Activated T-helper 1 cell treated with anti-CD3 and anti-CD28 coated beads, Interleukin-12 subunit alpha, Interleukin-12 subunit beta, Interleukin-2, Interleukin-4 antibody, amounts not matched to agents 30 ng/mL and 10 ng/mL and 1 ng/mL, durations not matched to agents 14 hours and 24 hours and 36 hours (primary cell): Measurements from ENCODE around the gene JPH2. TPM values are rescaled to one million over a fixed set of nuclear protein-coding genes. Genes with fewer than 3 reads are reported as not detected.
"Not testable (repeated sequence)": the region's sequence is repeated elsewhere in the genome, so short reads cannot be mapped to it uniquely, and the experiment has no call there.

Source experiments
- DNase-seq: peaks from one replicate; pipeline ENCODE4 v3.0.0; 2021; ENCODE audit warnings: low spot score
- H3K27ac Mint-ChIP-seq: one replicate; pipeline ENCODE4 v1.8.0; 2021; ENCODE audit warnings: mild to moderate bottlenecking, mixed read lengths
- H3K27me3 Mint-ChIP-seq: one replicate; pipeline ENCODE4 v1.8.0; 2022; ENCODE audit warnings: mild to moderate bottlenecking, moderate library complexity, mixed read lengths; ENCODE audit not compliant: insufficient read depth
- H3K36me3 Mint-ChIP-seq: one replicate; pipeline ENCODE4 v1.8.0; 2021; ENCODE audit warnings: low read depth, mixed read lengths
- H3K4me1 Mint-ChIP-seq: one replicate; pipeline ENCODE4 v1.8.0; 2021; ENCODE audit warnings: low read depth, mixed read lengths
- H3K4me3 Mint-ChIP-seq: one replicate; pipeline ENCODE4 v1.8.0; 2021; ENCODE audit warnings: mild to moderate bottlenecking, moderate library complexity, mixed read lengths
- H3K9me3 Mint-ChIP-seq: one replicate; pipeline ENCODE4 v1.8.0; 2021; ENCODE audit warnings: mixed read lengths
- intact Hi-C: fragments of 100-400 bp; cut with micrococcal nuclease; formaldehyde crosslinking; loops from one replicate; pipeline ENCODE4 v1.15.1; 2024
- total RNA-seq: library from RNA; stranded (reverse); gene quantifications from 2 replicates; pipeline ENCODE4 v1.2.3, GENCODE V29; 2022

Gene JPH2
- total RNA-seq, 1 donor from 2014 or later: not detected

GRCh38 chr20:44135417-44136204 is 51.4 kb downstream of the JPH2 start:
- no peak for DNase-seq
- Mint-ChIP-seq H3K4me1 (no peaks in the 10 kb centered on the region), H3K4me3 (no peak overlapping the region), H3K36me3 (no peaks in the 10 kb centered on the region), H3K27me3 (peaks cover 19% of the 10 kb centered on the region), H3K9me3 (no peaks in the 10 kb centered on the region), H3K27ac (peak overlapping the region; percentile 16)
- intact Hi-C loops: no loop called here

GRCh38 chr20:44135012-44135412 is 52.0 kb downstream of the JPH2 start:
- H3K4me1 Mint-ChIP-seq: no peaks in the 10 kb centered on the region
- no peaks in the 10 kb centered on the region for H3K36me3 Mint-ChIP-seq
- no peak for DNase-seq
- H3K9me3 Mint-ChIP-seq: no peaks in the 10 kb centered on the region
- intact Hi-C loops: no loop called here
- no peak overlapping the region for H3K27ac Mint-ChIP-seq
- H3K4me3 Mint-ChIP-seq: no peak overlapping the region
- H3K27me3 Mint-ChIP-seq: peaks cover 17% of the 10 kb centered on the region

GRCh38 chr20:44133424-44133823 is 53.6 kb downstream of the JPH2 start:
- no peak for DNase-seq
- intact Hi-C loops: no loop called here
- Mint-ChIP-seq H3K4me1 (no peaks in the 10 kb centered on the region), H3K27me3 (peaks cover 10% of the 10 kb centered on the region), H3K9me3 (no peaks in the 10 kb centered on the region), H3K27ac (no peak overlapping the region), H3K4me3 (no peak overlapping the region), H3K36me3 (no peaks in the 10 kb centered on the region)

GRCh38 chr20:44131704-44132103 is 55.3 kb downstream of the JPH2 start:
- DNase-seq: no peak
- no peaks in the 10 kb centered on the region for H3K4me1 Mint-ChIP-seq
- peaks cover 2% of the 10 kb centered on the region for H3K27me3 Mint-ChIP-seq
- no peaks in the 10 kb centered on the region for H3K36me3 Mint-ChIP-seq
- no peak overlapping the region for H3K27ac Mint-ChIP-seq
- H3K4me3 Mint-ChIP-seq: no peak overlapping the region
- intact Hi-C loops: no loop called here
- H3K9me3 Mint-ChIP-seq: no peaks in the 10 kb centered on the region

- Mint-ChIP-seq H3K36me3 (no peaks in the 10 kb centered on the region), H3K27ac (no peak overlapping the region), H3K4me3 (no peak overlapping the region), H3K4me1 (no peaks in the 10 kb centered on the region), H3K9me3 (no peaks in the 10 kb centered on the region), H3K27me3 (peaks cover 2% of the 10 kb centered on the region)
- no peak for DNase-seq
- intact Hi-C loops: no loop called here
Observed at GRCh38 chr20:44129911-44130718, 56.9 kb downstream of the JPH2 start.

- H3K27ac Mint-ChIP-seq, DNase-seq, H3K9me3 Mint-ChIP-seq, H3K4me1 Mint-ChIP-seq, H3K4me3 Mint-ChIP-seq, H3K27me3 Mint-ChIP-seq, intact Hi-C loops, H3K36me3 Mint-ChIP-seq: not testable (repeated sequence)
Observed at GRCh38 chr20:44129300-44129699, 57.7 kb downstream of the JPH2 start.

- Mint-ChIP-seq H3K27me3 (peaks cover 13% of the 10 kb centered on the region), H3K4me1 (no peaks in the 10 kb centered on the region), H3K27ac (no peak overlapping the region), H3K9me3 (no peaks in the 10 kb centered on the region), H3K36me3 (no peaks in the 10 kb centered on the region), H3K4me3 (no peak overlapping the region)
- no peak for DNase-seq
- intact Hi-C loops: no loop called here
Observed at GRCh38 chr20:44126445-44126844, 60.5 kb downstream of the JPH2 start.

- Mint-ChIP-seq H3K27ac (no peak overlapping the region), H3K4me3 (no peak overlapping the region), H3K36me3 (no peaks in the 10 kb centered on the region), H3K4me1 (no peaks in the 10 kb centered on the region), H3K27me3 (peaks cover 18% of the 10 kb centered on the region), H3K9me3 (no peaks in the 10 kb centered on the region)
- no peak for DNase-seq
- intact Hi-C loops: no loop called here
Observed at GRCh38 chr20:44125332-44126127, 61.5 kb downstream of the JPH2 start.

- intact Hi-C loops: no loop called here
- H3K4me1 Mint-ChIP-seq: no peaks in the 10 kb centered on the region
- peaks cover 17% of the 10 kb centered on the region for H3K27me3 Mint-ChIP-seq
- no peak for DNase-seq
- no peaks in the 10 kb centered on the region for H3K9me3 Mint-ChIP-seq
- no peak overlapping the region for H3K4me3 Mint-ChIP-seq
- no peak overlapping the region for H3K27ac Mint-ChIP-seq
- H3K36me3 Mint-ChIP-seq: no peaks in the 10 kb centered on the region
Observed at GRCh38 chr20:44123874-44124535, 63.0 kb downstream of the JPH2 start.

GRCh38 chr20:44123251-44123650 is 63.7 kb downstream of the JPH2 start:
- no peaks in the 10 kb centered on the region for H3K36me3 Mint-ChIP-seq
- no peak for DNase-seq
- intact Hi-C loops: no loop called here
- no peaks in the 10 kb centered on the region for H3K4me1 Mint-ChIP-seq
- no peaks in the 10 kb centered on the region for H3K9me3 Mint-ChIP-seq
- H3K27ac Mint-ChIP-seq: no peak overlapping the region
- H3K4me3 Mint-ChIP-seq: no peak overlapping the region
- H3K27me3 Mint-ChIP-seq: peaks cover 17% of the 10 kb centered on the region

- no peak overlapping the region for H3K27ac Mint-ChIP-seq
Observed at GRCh38 chr20:44120676-44121425, 66.1 kb downstream of the JPH2 start.

More at GRCh38 chr20:44120676-44121425, 66.1 kb downstream of the JPH2 start:
- H3K9me3 Mint-ChIP-seq: no peaks in the 10 kb centered on the region
- no peak for DNase-seq
- intact Hi-C loops: no loop called here
- H3K4me3 Mint-ChIP-seq: no peak overlapping the region
- H3K4me1 Mint-ChIP-seq: peaks cover 6% of the 10 kb centered on the region
- peaks cover 28% of the 10 kb centered on the region for H3K27me3 Mint-ChIP-seq
- no peaks in the 10 kb centered on the region for H3K36me3 Mint-ChIP-seq
